Panc1 (cell line): ENCODE measurements around the gene RIN1.

Experiments
- CTCF ChIP-seq: fragments of 450-650 bp; IDR thresholded peaks from 2 replicates; pipeline ENCODE4 v1.5.1; 2017; ENCODE audit warnings: mild to moderate bottlenecking
- POLR2AphosphoS5 ChIP-seq: IDR thresholded peaks from 2 replicates; pipeline ENCODE4 v1.6.1; 2012; ENCODE audit warnings: mild to moderate bottlenecking, low read depth, low read length, moderate library complexity
- REST ChIP-seq, 2 experiments: IDR thresholded peaks; 2 replicates each; pipeline ENCODE4 v1.6.1; 2011 to 2012; ENCODE audit warnings: low read depth in 2 of 2, control low read depth in 1 of 2, low read length in 1 of 2, mild to moderate bottlenecking in 1 of 2, moderate library complexity in 1 of 2; ENCODE audit not compliant: insufficient read depth in 1 of 2
- SIN3A ChIP-seq: IDR thresholded peaks from 2 replicates; pipeline ENCODE4 v1.6.1; 2012; ENCODE audit warnings: low read depth, mild to moderate bottlenecking, low read length, moderate library complexity, borderline replicate concordance; ENCODE audit not compliant: insufficient read depth
- TCF7L2 ChIP-seq: IDR thresholded peaks from 2 replicates; pipeline ENCODE4 v1.6.1; 2011; ENCODE audit warnings: mild to moderate bottlenecking, low read depth, low read length, inconsistent platforms

- TF ChIP-seq CTCF = no peak
- no peak for TF ChIP-seq POLR2AphosphoS5
- no peak for TF ChIP-seq TCF7L2
- TF ChIP-seq REST (IDR thresholded peaks at IDR 0.05; ENCODE audit: insufficient read depth in 1 of 2, low read depth in 2 of 2, low read length in 1 of 2) = no peak
- no peak for TF ChIP-seq SIN3A
These were observed 31.5 kb upstream of the RIN1 start for GRCh38 chr11:66367561-66368312.
